ENCODE data around the gene AHCY. TPM values are rescaled to one million over a fixed set of nuclear protein-coding genes. Genes with fewer than 3 reads are reported as not detected.
"Not testable (repeated sequence)": the region's sequence is repeated elsewhere in the genome, so short reads cannot be mapped to it uniquely, and the experiment has no call there.

AHCY gene
- 100 to 1,000 TPM in 1 of 4 donors, 10 to 100 TPM in 3; 77.8 to 110 (median 83.1) TPM for total RNA-seq

DNA sequence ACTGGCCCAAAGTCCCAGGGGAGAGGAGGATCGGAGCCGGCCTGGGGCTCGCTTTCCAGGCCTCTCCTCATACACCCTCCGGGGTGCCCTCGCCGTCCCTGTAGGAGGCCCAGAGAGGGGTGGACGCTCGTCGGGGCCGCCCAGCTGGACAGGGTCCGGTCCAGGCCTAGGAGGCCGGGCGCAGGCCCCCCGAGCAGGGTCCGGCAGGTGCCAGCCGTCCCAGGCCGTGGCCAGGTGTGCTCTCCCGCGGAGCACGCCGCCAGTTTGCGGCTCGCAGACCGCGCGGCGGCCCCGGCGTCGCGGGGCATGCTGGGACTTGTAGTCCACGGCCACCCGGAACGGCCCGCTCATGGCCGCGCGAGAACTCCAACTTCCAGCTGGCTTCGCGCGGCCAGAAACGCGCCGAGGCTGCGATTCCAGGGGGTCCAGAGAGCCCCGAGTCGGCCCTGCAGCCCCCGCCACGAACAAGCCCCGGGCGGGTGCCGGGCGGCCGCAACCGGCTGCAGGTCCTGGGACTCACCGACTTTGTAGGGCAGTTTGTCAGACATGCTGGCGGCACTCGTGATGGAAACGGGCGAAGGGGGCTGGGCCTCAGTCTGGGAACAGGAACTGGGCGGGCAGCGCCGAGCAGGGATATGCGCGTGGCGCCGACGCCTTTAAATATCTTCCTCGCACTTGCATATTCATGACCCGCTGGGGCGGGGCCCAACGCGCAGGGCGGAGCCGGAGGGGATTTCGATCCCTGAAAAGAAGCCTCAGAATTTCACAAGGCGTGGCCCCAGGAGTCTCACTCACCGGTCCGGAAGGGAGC is at the start of gene AHCY:
AHCY (minus strand) TSS at position 633 of the 811 bp plus-strand sequence; CDS start at position 548, 85 bp downstream.
- TF ChIP-seq, protein P1, sequence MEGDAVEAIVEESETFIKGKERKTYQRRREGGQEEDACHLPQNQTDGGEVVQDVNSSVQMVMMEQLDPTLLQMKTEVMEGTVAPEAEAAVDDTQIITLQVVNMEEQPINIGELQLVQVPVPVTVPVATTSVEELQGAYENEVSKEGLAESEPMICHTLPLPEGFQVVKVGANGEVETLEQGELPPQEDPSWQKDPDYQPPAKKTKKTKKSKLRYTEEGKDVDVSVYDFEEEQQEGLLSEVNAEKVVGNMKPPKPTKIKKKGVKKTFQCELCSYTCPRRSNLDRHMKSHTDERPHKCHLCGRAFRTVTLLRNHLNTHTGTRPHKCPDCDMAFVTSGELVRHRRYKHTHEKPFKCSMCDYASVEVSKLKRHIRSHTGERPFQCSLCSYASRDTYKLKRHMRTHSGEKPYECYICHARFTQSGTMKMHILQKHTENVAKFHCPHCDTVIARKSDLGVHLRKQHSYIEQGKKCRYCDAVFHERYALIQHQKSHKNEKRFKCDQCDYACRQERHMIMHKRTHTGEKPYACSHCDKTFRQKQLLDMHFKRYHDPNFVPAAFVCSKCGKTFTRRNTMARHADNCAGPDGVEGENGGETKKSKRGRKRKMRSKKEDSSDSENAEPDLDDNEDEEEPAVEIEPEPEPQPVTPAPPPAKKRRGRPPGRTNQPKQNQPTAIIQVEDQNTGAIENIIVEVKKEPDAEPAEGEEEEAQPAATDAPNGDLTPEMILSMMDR (IDR thresholded peaks at IDR 0.05), result peak in 3 of 5 experiments; percentile 24 to 40 (median 35)
- TF ChIP-seq EP300 (IDR thresholded peaks at IDR 0.05), result peak; percentile 79 to 96
- peak; percentile 43 to 64 for TF ChIP-seq POLR2A (IDR thresholded peaks at IDR 0.05)
- peak within 1 kb of the TSS; percentile 67 to 94 (median 82) for H3K4me3 ChIP-seq
- peaks cover 0 to 32% (median 7%) of the 10 kb centered on the region in 4 donors for H3K4me1 ChIP-seq
- peak within 1 kb of the TSS; percentile 77 to 99 (median 88) for H3K27ac ChIP-seq
- H3K27me3 ChIP-seq, result no peaks in the 10 kb centered on the region
- no peaks in the 10 kb centered on the region for H3K9me3 ChIP-seq
- peak; percentile 92 for DNase-seq (ENCODE audit: low spot score in 2 of 2)
- H3K36me3 ChIP-seq, result no peaks in the 10 kb centered on the region
- WGBS, 2 donors, result 0% methylated on average over 31 to 50 of the region's 79 CpGs

DNA sequence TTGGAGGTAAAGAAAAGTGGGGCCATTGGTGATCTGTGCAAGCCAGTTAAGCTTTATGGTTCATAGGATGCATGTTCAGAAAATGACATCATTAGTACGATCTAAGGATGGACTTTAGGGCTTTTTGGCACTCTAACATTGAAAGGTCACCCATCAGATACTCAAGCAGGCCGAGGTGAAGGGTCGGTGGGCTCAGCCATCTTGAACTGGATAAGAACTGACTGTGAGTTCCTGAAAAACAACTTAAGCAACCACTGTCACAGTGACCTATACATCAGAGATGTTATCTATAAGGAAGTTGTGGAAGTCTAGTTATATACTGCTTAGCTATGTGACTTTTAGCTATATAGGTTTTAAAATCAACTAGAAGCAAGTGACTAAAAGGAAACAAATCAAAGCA is 46.9 kb upstream of the AHCY start:
- Histone ChIP-seq H3K4me3 (no peak overlapping the region), H3K27me3 (no peaks in the 10 kb centered on the region), H3K9me3 (no peaks in the 10 kb centered on the region), H3K4me1 (no peaks in the 10 kb centered on the region), H3K27ac (no peak overlapping the region), H3K36me3 (no peaks in the 10 kb centered on the region)
- WGBS, 2 donors, result 70 to 72% methylated on average over 3 of the region's 3 CpGs
- TF ChIP-seq EP300 (IDR thresholded peaks at IDR 0.05) (no peak), POLR2A (IDR thresholded peaks at IDR 0.05) (no peak)
- TF ChIP-seq, protein P1 (IDR thresholded peaks at IDR 0.05), result no peak
- DNase-seq (ENCODE audit: low spot score in 2 of 2), result no peak

DNA sequence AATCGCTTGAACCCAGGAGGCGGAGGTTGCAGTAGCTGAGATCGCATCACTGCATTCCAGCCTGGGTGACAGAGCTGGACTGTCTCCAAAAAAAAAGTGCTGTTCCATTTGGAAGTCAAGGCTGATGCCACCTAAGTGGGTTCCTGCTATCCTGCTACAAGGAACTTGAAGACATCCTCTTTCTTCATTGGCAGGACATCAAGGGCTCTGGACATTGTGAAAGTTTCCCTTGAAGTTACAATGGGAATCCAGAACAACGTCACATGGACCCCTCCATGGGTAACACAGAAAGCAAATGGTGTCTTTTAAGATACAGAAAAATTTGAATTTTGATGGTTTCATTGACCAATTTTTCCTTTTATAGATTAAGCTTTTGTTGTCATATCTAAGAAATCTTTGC is 44.4 kb upstream of the AHCY start:
- Histone ChIP-seq H3K4me3 (no peak overlapping the region), H3K4me1 (no peaks in the 10 kb centered on the region), H3K9me3 (no peaks in the 10 kb centered on the region), H3K27ac (no peak overlapping the region), H3K27me3 (no peaks in the 10 kb centered on the region), H3K36me3 (no peaks in the 10 kb centered on the region)
- 79 to 81% methylated on average over 4 of the region's 4 CpGs for WGBS, 2 donors
- TF ChIP-seq, protein P1 (IDR thresholded peaks at IDR 0.05), result no peak
- TF ChIP-seq EP300 (IDR thresholded peaks at IDR 0.05), result no peak
- no peak for TF ChIP-seq POLR2A (IDR thresholded peaks at IDR 0.05)
- peak in 1 of 2 donors; percentile 8 for DNase-seq (ENCODE audit: low spot score in 2 of 2)

DNA sequence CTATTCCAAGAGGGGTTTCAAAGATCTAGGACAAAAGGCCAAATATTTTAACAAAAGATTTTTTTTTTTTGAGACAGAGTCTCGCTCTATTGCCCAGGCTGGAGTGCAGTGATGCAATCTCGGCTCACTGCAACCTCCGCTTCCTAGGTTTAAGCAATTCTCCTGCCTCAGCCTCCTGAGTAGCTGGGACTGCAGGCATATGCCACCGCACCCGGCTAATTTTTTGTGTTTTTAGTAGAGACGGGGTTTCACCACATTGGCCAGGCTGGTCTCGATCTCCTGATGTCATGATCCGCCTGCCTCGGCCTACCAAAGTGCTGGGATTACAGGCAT is 43.3 kb upstream of the AHCY start:
- not testable (repeated sequence) for H3K27me3 ChIP-seq; H3K27ac ChIP-seq; H3K36me3 ChIP-seq; H3K4me3 ChIP-seq; H3K9me3 ChIP-seq; DNase-seq (ENCODE audit: low spot score in 2 of 2); H3K4me1 ChIP-seq
- 91 to 97% methylated on average over 9 of the region's 9 CpGs for WGBS, 2 donors

DNA sequence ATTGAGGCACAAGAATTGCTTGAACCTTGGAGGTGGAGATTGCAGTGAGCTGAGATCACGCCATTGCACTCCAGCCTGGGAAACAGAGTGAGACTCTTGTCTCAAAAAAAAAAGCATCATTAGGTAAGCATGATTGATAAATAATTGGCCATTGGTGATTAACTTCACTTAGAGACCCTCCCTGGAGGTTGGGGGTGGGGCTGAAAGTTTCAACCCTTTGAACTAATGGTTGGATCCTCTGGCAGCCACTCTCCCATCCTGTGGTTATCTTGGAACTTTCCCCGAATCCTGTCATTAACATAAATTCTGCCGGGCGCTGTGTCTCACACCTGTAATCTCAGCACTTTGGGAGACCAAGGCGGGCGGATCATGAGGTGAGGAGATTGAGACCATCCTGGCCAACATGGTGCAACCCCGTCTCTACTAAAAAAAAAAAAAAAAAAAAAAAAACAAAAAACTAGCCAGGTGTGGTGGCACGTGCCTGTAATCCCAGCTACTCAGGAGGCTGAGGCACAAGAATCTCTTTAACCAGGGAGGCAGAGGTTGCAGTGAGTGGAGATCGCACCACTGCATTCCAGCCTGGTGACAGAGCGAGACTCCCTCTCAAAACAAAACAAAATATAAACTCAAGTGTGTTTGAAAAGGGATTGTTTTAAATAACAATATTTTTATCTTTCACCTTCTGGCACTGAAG is 42.8 kb upstream of the AHCY start:
- DNase-seq (ENCODE audit: low spot score in 2 of 2); H3K4me3 ChIP-seq; H3K27ac ChIP-seq; H3K9me3 ChIP-seq; H3K27me3 ChIP-seq; H3K4me1 ChIP-seq; H3K36me3 ChIP-seq: not testable (repeated sequence)
- 82 to 87% methylated on average over 10 of the region's 10 CpGs for WGBS, 2 donors

DNA sequence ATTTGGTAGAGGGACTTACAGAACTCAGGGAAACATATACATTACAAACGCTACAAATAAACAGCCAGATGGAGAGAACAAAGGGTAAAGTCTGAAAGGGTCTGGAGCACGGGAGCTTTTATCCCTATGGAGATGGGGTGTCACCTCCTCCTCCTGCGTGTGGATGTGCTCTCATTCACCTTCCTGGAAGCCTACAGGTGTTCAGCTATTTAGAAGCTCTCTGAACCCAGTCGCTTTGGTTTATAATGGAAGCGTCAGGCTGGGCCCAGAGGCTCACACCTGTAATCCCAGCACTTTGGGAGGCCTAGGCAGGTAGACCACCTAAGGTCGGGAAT is 42.2 kb upstream of the AHCY start:
- Histone ChIP-seq H3K27me3 (no peaks in the 10 kb centered on the region), H3K4me3 (no peak overlapping the region), H3K4me1 (no peaks in the 10 kb centered on the region), H3K27ac (no peak overlapping the region), H3K36me3 (no peaks in the 10 kb centered on the region), H3K9me3 (no peaks in the 10 kb centered on the region)
- TF ChIP-seq EP300 (IDR thresholded peaks at IDR 0.05), result no peak
- TF ChIP-seq, protein P1 (IDR thresholded peaks at IDR 0.05), result no peak
- TF ChIP-seq POLR2A (IDR thresholded peaks at IDR 0.05), result no peak
- no peak for DNase-seq (ENCODE audit: low spot score in 2 of 2)
- WGBS, 2 donors, result 79 to 89% methylated on average over 6 of the region's 6 CpGs

Measured in tibial nerve (tissue), 4 donors.